ENCODE data around the gene TAF11L10. TPM values are rescaled to one million over a fixed set of nuclear protein-coding genes. Genes with fewer than 3 reads are reported as not detected.
"Not testable (repeated sequence)": the region's sequence is repeated elsewhere in the genome, so short reads cannot be mapped to it uniquely, and the experiment has no call there.

TAF11L10 gene
- total RNA-seq (not detected), polyA plus RNA-seq (not detected)
- long read RNA-seq, donor 1, result 0 reads
- long read RNA-seq, donor 2, result 0 reads
- long read RNA-seq, donor 3, result 0 reads

GRCh38 chr5:17597728-17598127, at the start of gene TAF11L10:
Gene TAF11L10 (minus strand): TSS chr5:17597828.
- H3K9me3 ChIP-seq; H3K4me1 ChIP-seq; DNase-seq; intact Hi-C loops (cut with DNase I); H3K27ac ChIP-seq; ATAC-seq; H3K27me3 ChIP-seq; H3K4me3 ChIP-seq; H3K36me3 ChIP-seq: not testable (repeated sequence)
- WGBS, 2 donors, result no CpG with 5 or more reads among the region's 15 CpGs

- Histone ChIP-seq H3K9me3 (no peaks in the 10 kb centered on the region), H3K4me1 (no peaks in the 10 kb centered on the region), H3K4me3 (no peak within 1 kb of the TSS), H3K27me3 (no peaks in the 10 kb centered on the region), H3K36me3 (no peaks in the 10 kb centered on the region), H3K27ac (no peak within 1 kb of the TSS)
- DNase-seq (no peak), ATAC-seq (no peak)
- WGBS, 2 donors, result 79 to 92% methylated on average over 5 of the region's 5 CpGs
- no peak for TF ChIP-seq CTCF (IDR thresholded peaks at IDR 0.05)
- intact Hi-C loops (cut with DNase I), result no loop called here
Observed at GRCh38 chr5:17634160-17634559, 36.5 kb upstream of the TAF11L10 start, which contains the start of gene TAF11L14. Gene TAF11L14 (plus strand): TSS chr5:17634460.

DNA sequence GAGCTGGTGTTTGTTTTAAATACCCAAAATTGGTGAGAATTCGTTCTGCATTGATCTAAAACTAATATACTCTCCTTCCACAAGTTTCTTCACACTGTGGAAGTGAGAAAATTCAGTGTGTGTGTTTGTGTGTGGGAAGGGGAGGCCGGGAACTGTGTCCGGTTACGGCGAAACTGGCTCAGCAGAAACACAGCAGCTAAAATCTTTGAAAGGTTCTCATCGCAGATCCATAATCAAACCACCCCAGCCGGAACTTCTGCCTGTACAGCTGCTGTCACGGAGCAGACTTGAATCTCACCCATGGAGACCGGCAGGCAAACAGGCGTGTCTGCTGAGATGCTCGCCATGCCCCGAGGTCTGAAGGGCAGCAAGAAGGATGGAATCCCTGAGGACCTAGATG, 34.2 kb upstream of the TAF11L10 start, which contains the start of gene TAF11L13:
TSS of gene TAF11L13 (plus strand) at position 301 of the 400 bp plus-strand sequence.
- intact Hi-C loops (cut with DNase I); ATAC-seq; H3K27ac ChIP-seq; H3K4me3 ChIP-seq; H3K9me3 ChIP-seq; H3K27me3 ChIP-seq; DNase-seq; H3K36me3 ChIP-seq; H3K4me1 ChIP-seq: not testable (repeated sequence)
- WGBS, 2 donors, result 69 to 87% methylated on average over 7 of the region's 12 CpGs

DNA sequence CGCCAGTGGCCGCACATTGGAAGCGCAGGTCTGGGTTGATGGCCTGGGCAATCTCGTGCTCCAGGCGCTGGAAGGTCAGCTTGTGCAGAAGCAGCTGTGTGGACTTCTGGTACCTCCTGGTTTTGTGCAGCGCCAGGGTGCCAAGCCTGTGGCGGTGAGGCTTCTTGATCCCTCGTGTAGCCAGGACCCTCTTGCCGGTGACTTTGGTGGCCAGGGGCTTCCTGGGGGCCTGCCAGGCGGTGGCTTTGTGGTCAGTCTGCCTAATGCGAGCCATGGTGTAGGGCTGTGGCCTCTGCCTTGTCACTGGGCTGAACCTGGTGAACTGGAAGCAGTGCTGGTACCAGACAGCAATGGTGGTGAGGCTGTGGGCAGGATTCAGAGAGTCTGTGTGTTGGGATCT, 28.1 kb upstream of the TAF11L10 start:
- no peaks in the 10 kb centered on the region for H3K9me3 ChIP-seq
- H3K27me3 ChIP-seq, result no peaks in the 10 kb centered on the region
- no peaks in the 10 kb centered on the region for H3K36me3 ChIP-seq
- 81 to 88% methylated on average over 11 of the region's 11 CpGs for WGBS, 2 donors
- DNase-seq (no peak), ATAC-seq (no peak)
- no peak overlapping the region for H3K27ac ChIP-seq
- H3K4me1 ChIP-seq, result no peaks in the 10 kb centered on the region
- intact Hi-C loops (cut with DNase I), result no loop called here
- H3K4me3 ChIP-seq, result no peak overlapping the region
- no peak for TF ChIP-seq CTCF (IDR thresholded peaks at IDR 0.05)

DNA sequence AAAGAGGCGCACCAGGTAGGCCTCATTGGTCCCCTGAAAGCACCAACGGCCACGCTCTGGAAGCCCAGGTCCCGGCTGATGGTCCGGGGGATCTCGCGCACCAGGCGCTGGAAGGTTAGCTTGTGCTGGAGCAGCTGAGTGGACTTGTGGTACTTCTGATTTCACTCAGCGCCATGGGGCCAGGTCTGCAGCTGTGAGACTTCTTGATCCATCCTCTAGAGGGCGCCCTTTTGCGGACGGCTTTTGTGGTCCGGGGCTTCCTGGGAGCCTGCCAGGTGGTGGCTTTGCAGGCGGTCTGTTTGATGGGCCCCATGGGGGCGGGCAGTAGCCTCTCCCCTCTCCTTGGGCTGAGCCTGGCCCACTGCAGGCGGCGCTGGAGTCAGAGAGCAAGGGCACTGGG, 23.0 kb upstream of the TAF11L10 start:
- DNase-seq, result no peak
- Histone ChIP-seq H3K27me3 (peaks cover 0 to 4% (median 0%) of the 10 kb centered on the region in 7 donors), H3K9me3 (peaks cover 0 to 4% (median 0%) of the 10 kb centered on the region in 11 donors), H3K36me3 (no peaks in the 10 kb centered on the region), H3K4me3 (no peak overlapping the region), H3K4me1 (no peaks in the 10 kb centered on the region), H3K27ac (no peak overlapping the region)
- WGBS, 2 donors, result 83 to 84% methylated on average over 17 of the region's 17 CpGs
- no peak for ATAC-seq
- intact Hi-C loops (cut with DNase I), result no loop called here
- no peak for TF ChIP-seq CTCF (IDR thresholded peaks at IDR 0.05)
